Esophagus squamous epithelium (tissue), 5 donors: ENCODE results near the gene ADRA1B. TPM values are rescaled to one million over a fixed set of nuclear protein-coding genes. Genes with fewer than 3 reads are reported as not detected.

Source experiments
- DNase-seq: peaks from one replicate; lab custom pipeline; 2025; lab: John Stamatoyannopoulos, UW
- H3K27ac ChIP-seq, 4 donors: fragments of 200-600 bp; sonication (generic); one replicate each; pipeline ENCODE4 v1.5.1; 2016 to 2019; ENCODE audit warnings: mild to moderate bottlenecking in 1 of 4
- H3K27me3 ChIP-seq, 4 donors: fragments of 200-600 bp; sonication (generic); 1 replicate in 3 of 4; 2 replicates in 1 of 4; pipeline versions ENCODE4 v1.5.1 to v1.6.0; 2017 to 2021; ENCODE audit warnings: antibody characterized with exemption in 1 of 4
- H3K36me3 ChIP-seq, 3 donors: fragments of 200-600 bp; sonication (generic); one replicate each; pipeline ENCODE4 v1.5.1; 2016 to 2019
- H3K4me1 ChIP-seq, 3 donors: fragments of 200-600 bp; sonication (generic); one replicate each; pipeline ENCODE4 v1.5.1; 2017 to 2019
- H3K4me3 ChIP-seq, 4 donors: fragments of 200-600 bp; sonication (generic); 1 replicate in 3 of 4; 2 replicates in 1 of 4; pipeline ENCODE4 v1.5.1; 2016 to 2019; ENCODE audit warnings: mild to moderate bottlenecking in 2 of 4, moderate library complexity in 1 of 4
- H3K9me3 ChIP-seq, 3 donors: fragments of 200-600 bp; sonication (generic); one replicate each; pipeline ENCODE4 v1.5.1; 2016 to 2019
- CTCF ChIP-seq, 6 experiments: fragments of 450-650 bp in 4 of 6; fragments of 200-600 bp in 2 of 6; sonication (generic) in 2 of 6; IDR thresholded peaks; one replicate each; pipeline ENCODE4 v1.5.1; 2016 to 2019; ENCODE audit warnings: antibody characterized with exemption in 6 of 6, mild to moderate bottlenecking in 4 of 6, moderate library complexity in 4 of 6
- POLR2A ChIP-seq, 4 donors: fragments of 450-650 bp; IDR thresholded peaks; one replicate each; pipeline ENCODE4 v1.6.1; 2017; ENCODE audit warnings: antibody characterized with exemption in 4 of 4, mild to moderate bottlenecking in 4 of 4, moderate library complexity in 3 of 4
- WGBS, 2 donors: methylation state at CpG; one replicate each; pipeline ENCODE4 v1.1.5; 2018; 5-methylcytosine and 5-hydroxymethylcytosine counted together
- intact Hi-C: fragments of 100-400 bp; cut with DNase I; formaldehyde crosslinking; loops from one replicate; pipeline ENCODE4 v1.15.0; 2022
- total RNA-seq, 4 donors: library from RNA; depleted of rRNA; stranded (reverse); fragments of >200 nt; gene quantifications; one replicate each; pipeline ENCODE4 v1.1.0, GENCODE V29; 2016
- donor health status: DM: yes; HTN: yes; CAD: no.

The ADRA1B gene
- total RNA-seq, 4 donors from 2014 or later = 1.3 TPM; not detected in 3

- H3K4me1 ChIP-seq = peaks cover 0 to 16% (median 0%) of the 10 kb centered on the region in 3 donors
- no peak overlapping the region for H3K27ac ChIP-seq
- DNase-seq = no peak
- no peaks in the 10 kb centered on the region for H3K36me3 ChIP-seq
- TF ChIP-seq POLR2A (IDR thresholded peaks at IDR 0.05) (no peak), CTCF (IDR thresholded peaks at IDR 0.05) (no peak)
- intact Hi-C loops = no loop called here
- peaks cover 0 to 86% (median 6%) of the 10 kb centered on the region in 4 donors for H3K27me3 ChIP-seq
- peak overlapping the region; percentile 19 to 56 (median 31) for H3K4me3 ChIP-seq
- H3K9me3 ChIP-seq = no peaks in the 10 kb centered on the region
- 2% methylated on average over 19 of the region's 76 CpGs; no CpG with 5 or more reads in 1 of the 2 donors for WGBS, 2 donors
These were observed 55.7 kb downstream of the ADRA1B start for GRCh38 chr5:159971931-159972461.

- TF ChIP-seq POLR2A (IDR thresholded peaks at IDR 0.05) = no peak
- TF ChIP-seq CTCF (IDR thresholded peaks at IDR 0.05) = no peak
- H3K9me3 ChIP-seq = no peaks in the 10 kb centered on the region
- H3K36me3 ChIP-seq = no peaks in the 10 kb centered on the region
- WGBS, 2 donors = 53 to 67% methylated on average over 14 to 22 of the region's 50 CpGs
- no peak for DNase-seq
- H3K4me3 ChIP-seq = peak overlapping the region; percentile 19 to 56 (median 31)
- peaks cover 0 to 16% (median 0%) of the 10 kb centered on the region in 3 donors for H3K4me1 ChIP-seq
- peaks cover 0 to 84% (median 6%) of the 10 kb centered on the region in 4 donors for H3K27me3 ChIP-seq
- intact Hi-C loops = no loop called here
- H3K27ac ChIP-seq = no peak overlapping the region
These were observed 56.5 kb downstream of the ADRA1B start for GRCh38 chr5:159972538-159973362.

- no peaks in the 10 kb centered on the region for H3K9me3 ChIP-seq
- no peak for DNase-seq
- H3K27me3 ChIP-seq = peaks cover 0 to 79% (median 6%) of the 10 kb centered on the region in 4 donors
- WGBS, 2 donors = 73 to 79% methylated on average over 2 of the region's 2 CpGs
- intact Hi-C loops = no loop called here
- no peak overlapping the region for H3K4me3 ChIP-seq
- H3K36me3 ChIP-seq = no peaks in the 10 kb centered on the region
- TF ChIP-seq CTCF (IDR thresholded peaks at IDR 0.05) = no peak
- TF ChIP-seq POLR2A (IDR thresholded peaks at IDR 0.05) = no peak
- H3K27ac ChIP-seq = no peak overlapping the region
- peaks cover 0 to 16% (median 0%) of the 10 kb centered on the region in 3 donors for H3K4me1 ChIP-seq
These were observed 59.3 kb downstream of the ADRA1B start for GRCh38 chr5:159975462-159976019.

- TF ChIP-seq POLR2A (IDR thresholded peaks at IDR 0.05) = no peak
- no peak for TF ChIP-seq CTCF (IDR thresholded peaks at IDR 0.05)
- DNase-seq = no peak
- Histone ChIP-seq H3K27me3 (peaks cover 0 to 79% (median 3%) of the 10 kb centered on the region in 4 donors), H3K4me3 (no peak overlapping the region), H3K9me3 (no peaks in the 10 kb centered on the region), H3K36me3 (no peaks in the 10 kb centered on the region), H3K4me1 (peaks cover 0 to 11% (median 0%) of the 10 kb centered on the region in 3 donors), H3K27ac (no peak overlapping the region)
- WGBS, 2 donors = 91 to 98% methylated on average over 3 of the region's 3 CpGs
- intact Hi-C loops = no loop called here
These were observed 60.6 kb downstream of the ADRA1B start for GRCh38 chr5:159976921-159977320.

- H3K9me3 ChIP-seq = no peaks in the 10 kb centered on the region
- 5 to 24% methylated on average over 2 of the region's 2 CpGs for WGBS, 2 donors
- no peaks in the 10 kb centered on the region for H3K4me1 ChIP-seq
- H3K4me3 ChIP-seq = no peak overlapping the region
- no peaks in the 10 kb centered on the region for H3K36me3 ChIP-seq
- TF ChIP-seq CTCF (IDR thresholded peaks at IDR 0.05) (no peak), POLR2A (IDR thresholded peaks at IDR 0.05) (no peak)
- no peak overlapping the region for H3K27ac ChIP-seq
- peaks cover 0 to 65% (median 0%) of the 10 kb centered on the region in 4 donors for H3K27me3 ChIP-seq
- intact Hi-C loops = no loop called here
- DNase-seq = no peak
These were observed 62.1 kb downstream of the ADRA1B start for GRCh38 chr5:159978358-159978757.
